ENCODE data around the gene NKD2. TPM values are rescaled to one million over a fixed set of nuclear protein-coding genes. Genes with fewer than 3 reads are reported as not detected.

Gene NKD2
- total and polyA plus RNA-seq, 7 experiments from 2014 or later, result 4.8 TPM; not detected in 6

- no peak overlapping the region for H3K4me3 ChIP-seq (ENCODE audit: low read length)
- peak in 1 of 9 donors; percentile 15 for DNase-seq
- intact Hi-C loops (cut with micrococcal nuclease), result no loop called here
- Mint-ChIP-seq H3K27ac (no peak overlapping the region), H3K27me3 (peaks cover 3 to 34% (median 6%) of the 10 kb centered on the region in 5 donors), H3K36me3 (no peaks in the 10 kb centered on the region), H3K4me1 (peaks cover 13 to 36% (median 26%) of the 10 kb centered on the region in 7 donors), H3K9me3 (no peaks in the 10 kb centered on the region), H3K4me3 (no peak overlapping the region)
- H3K36me3 ChIP-seq (ENCODE audit: control insufficient read depth in 2 of 3, insufficient read depth in 3 of 3, low read length in 3 of 3), result no peaks in the 10 kb centered on the region
- ATAC-seq, result no peak
- ChIA-PET CTCF (no interaction called here), POLR2A (no interaction called here)
- peaks cover 0 to 3% of the 10 kb centered on the region in 2 donors for H3K27me3 ChIP-seq (ENCODE audit: control insufficient read depth in 2 of 2, insufficient read depth in 2 of 2, low read length in 2 of 2)
- peaks cover 6 to 31% of the 10 kb centered on the region in 2 donors for H3K4me1 ChIP-seq (ENCODE audit: control insufficient read depth in 2 of 2, insufficient read depth in 2 of 2, low read length in 2 of 2)
- H3K9me3 ChIP-seq (ENCODE audit: control insufficient read depth in 2 of 3, low read length in 3 of 3), result no peaks in the 10 kb centered on the region
- no peak overlapping the region for H3K27ac ChIP-seq (ENCODE audit: low read depth, low read length)
Measured at GRCh38 chr5:1001406-1002270, 7.0 kb upstream of the NKD2 start.

GRCh38 chr5:1002271-1002546, 6.4 kb upstream of the NKD2 start:
- CTCF ChIA-PET, result no interaction called here

GRCh38 chr5:1002836-1003235, 5.8 kb upstream of the NKD2 start:
- Histone ChIP-seq H3K9me3 (ENCODE audit: control insufficient read depth in 2 of 3, low read length in 3 of 3) (no peaks in the 10 kb centered on the region), H3K4me3 (ENCODE audit: low read length) (no peak overlapping the region), H3K36me3 (ENCODE audit: control insufficient read depth in 2 of 3, insufficient read depth in 3 of 3, low read length in 3 of 3) (no peaks in the 10 kb centered on the region), H3K27me3 (ENCODE audit: control insufficient read depth in 2 of 2, insufficient read depth in 2 of 2, low read length in 2 of 2) (peaks cover 0 to 3% of the 10 kb centered on the region in 2 donors), H3K4me1 (ENCODE audit: control insufficient read depth in 2 of 2, insufficient read depth in 2 of 2, low read length in 2 of 2) (peaks cover 6 to 25% of the 10 kb centered on the region in 2 donors), H3K27ac (ENCODE audit: low read depth, low read length) (no peak overlapping the region)
- intact Hi-C loops (cut with micrococcal nuclease), result no loop called here
- DNase-seq (peak in 1 of 9 donors; percentile 19), ATAC-seq (no peak)
- Mint-ChIP-seq H3K4me1 (peaks cover 7 to 30% (median 19%) of the 10 kb centered on the region in 7 donors), H3K4me3 (peak overlapping the region in 6 of 10 donors; percentile 66 to 85 (median 79)), H3K27me3 (peaks cover 9 to 46% (median 14%) of the 10 kb centered on the region in 5 donors), H3K36me3 (no peaks in the 10 kb centered on the region), H3K27ac (no peak overlapping the region), H3K9me3 (no peaks in the 10 kb centered on the region)
- CTCF ChIA-PET, result no interaction called here
- POLR2A ChIA-PET, result no interaction called here

More at GRCh38 chr5:1002271-1002546, 6.4 kb upstream of the NKD2 start:
- no peaks in the 10 kb centered on the region for H3K36me3 ChIP-seq (ENCODE audit: control insufficient read depth in 2 of 3, insufficient read depth in 3 of 3, low read length in 3 of 3)
- Mint-ChIP-seq H3K27ac (no peak overlapping the region), H3K27me3 (peaks cover 4 to 40% (median 10%) of the 10 kb centered on the region in 5 donors), H3K36me3 (no peaks in the 10 kb centered on the region), H3K9me3 (no peaks in the 10 kb centered on the region), H3K4me1 (peaks cover 10 to 30% (median 21%) of the 10 kb centered on the region in 7 donors), H3K4me3 (peak overlapping the region in 1 of 10 donors; percentile 41)
- ATAC-seq, result no peak
- H3K4me1 ChIP-seq (ENCODE audit: control insufficient read depth in 2 of 2, insufficient read depth in 2 of 2, low read length in 2 of 2), result peaks cover 6 to 26% of the 10 kb centered on the region in 2 donors
- H3K4me3 ChIP-seq (ENCODE audit: low read length), result no peak overlapping the region
- no peaks in the 10 kb centered on the region for H3K9me3 ChIP-seq (ENCODE audit: control insufficient read depth in 2 of 3, low read length in 3 of 3)
- peaks cover 0 to 3% of the 10 kb centered on the region in 2 donors for H3K27me3 ChIP-seq (ENCODE audit: control insufficient read depth in 2 of 2, insufficient read depth in 2 of 2, low read length in 2 of 2)
- POLR2A ChIA-PET, result no interaction called here
- DNase-seq, result no peak
- intact Hi-C loops (cut with micrococcal nuclease), result no loop called here
- no peak overlapping the region for H3K27ac ChIP-seq (ENCODE audit: low read depth, low read length)

GRCh38 chr5:1003296-1003937, 5.2 kb upstream of the NKD2 start:
- Mint-ChIP-seq H3K36me3 (no peaks in the 10 kb centered on the region), H3K4me1 (peaks cover 11 to 33% (median 22%) of the 10 kb centered on the region in 7 donors), H3K27ac (peak overlapping the region in 2 of 9 donors; percentile 28 to 70), H3K9me3 (no peaks in the 10 kb centered on the region), H3K27me3 (peaks cover 12 to 50% (median 18%) of the 10 kb centered on the region in 5 donors), H3K4me3 (peak overlapping the region; percentile 20 to 87 (median 78))
- no peaks in the 10 kb centered on the region for H3K36me3 ChIP-seq (ENCODE audit: control insufficient read depth in 2 of 3, insufficient read depth in 3 of 3, low read length in 3 of 3)
- ATAC-seq, result no peak
- ChIA-PET CTCF (no interaction called here), POLR2A (no interaction called here)
- no peaks in the 10 kb centered on the region for H3K9me3 ChIP-seq (ENCODE audit: control insufficient read depth in 2 of 3, low read length in 3 of 3)
- peaks cover 0 to 3% of the 10 kb centered on the region in 2 donors for H3K27me3 ChIP-seq (ENCODE audit: control insufficient read depth in 2 of 2, insufficient read depth in 2 of 2, low read length in 2 of 2)
- no peak overlapping the region for H3K4me3 ChIP-seq (ENCODE audit: low read length)
- peak in 6 of 9 donors; percentile 19 to 48 (median 29) for DNase-seq
- peaks cover 6 to 28% of the 10 kb centered on the region in 2 donors for H3K4me1 ChIP-seq (ENCODE audit: control insufficient read depth in 2 of 2, insufficient read depth in 2 of 2, low read length in 2 of 2)
- no peak overlapping the region for H3K27ac ChIP-seq (ENCODE audit: low read depth, low read length)
- intact Hi-C loops (cut with micrococcal nuclease), result no loop called here

- Histone ChIP-seq H3K4me1 (ENCODE audit: control insufficient read depth in 2 of 2, insufficient read depth in 2 of 2, low read length in 2 of 2) (peaks cover 6 to 32% of the 10 kb centered on the region in 2 donors), H3K9me3 (ENCODE audit: control insufficient read depth in 2 of 3, low read length in 3 of 3) (no peaks in the 10 kb centered on the region), H3K27ac (ENCODE audit: low read depth, low read length) (no peak overlapping the region), H3K36me3 (ENCODE audit: control insufficient read depth in 2 of 3, insufficient read depth in 3 of 3, low read length in 3 of 3) (no peaks in the 10 kb centered on the region), H3K27me3 (ENCODE audit: control insufficient read depth in 2 of 2, insufficient read depth in 2 of 2, low read length in 2 of 2) (peaks cover 0 to 5% of the 10 kb centered on the region in 2 donors), H3K4me3 (ENCODE audit: low read length) (peak overlapping the region; percentile 35)
- DNase-seq (peak; percentile 27 to 59 (median 50)), ATAC-seq (peak; percentile 67)
- Mint-ChIP-seq H3K27me3 (peaks cover 12 to 49% (median 18%) of the 10 kb centered on the region in 5 donors), H3K9me3 (no peaks in the 10 kb centered on the region), H3K4me3 (peak overlapping the region; percentile 67 to 87 (median 79)), H3K27ac (no peak overlapping the region), H3K36me3 (no peaks in the 10 kb centered on the region), H3K4me1 (peaks cover 11 to 33% (median 22%) of the 10 kb centered on the region in 7 donors)
- intact Hi-C loops (cut with micrococcal nuclease), result loop anchor here (1.0 to 5.0 kb wide), 3 partner anchors 42 to 136 kb away; no protein-coding TSS in a partner anchor
- CTCF ChIA-PET, result no interaction called here
- POLR2A ChIA-PET, result no interaction called here
Measured at GRCh38 chr5:1004461-1005248, 3.9 kb upstream of the NKD2 start.

GRCh38 chr5:1005249-1005851, 3.3 kb upstream of the NKD2 start:
- ChIA-PET POLR2A (no interaction called here), CTCF (interaction anchor here (1.0 kb wide), 1 partner anchor 10 kb away, joined by 3 read pairs; no protein-coding TSS in a partner anchor)
- H3K9me3 Mint-ChIP-seq, result no peaks in the 10 kb centered on the region
- H3K27ac Mint-ChIP-seq, result no peak overlapping the region
- Histone ChIP-seq H3K27ac (ENCODE audit: low read depth, low read length) (no peak overlapping the region), H3K36me3 (ENCODE audit: control insufficient read depth in 2 of 3, insufficient read depth in 3 of 3, low read length in 3 of 3) (no peaks in the 10 kb centered on the region), H3K4me1 (ENCODE audit: control insufficient read depth in 2 of 2, insufficient read depth in 2 of 2, low read length in 2 of 2) (peaks cover 6 to 35% of the 10 kb centered on the region in 2 donors), H3K4me3 (ENCODE audit: low read length) (peak overlapping the region; percentile 35), H3K27me3 (ENCODE audit: control insufficient read depth in 2 of 2, insufficient read depth in 2 of 2, low read length in 2 of 2) (peaks cover 0 to 10% of the 10 kb centered on the region in 2 donors), H3K9me3 (ENCODE audit: control insufficient read depth in 2 of 3, low read length in 3 of 3) (no peaks in the 10 kb centered on the region)
- DNase-seq (peak in 1 of 9 donors; percentile 16), ATAC-seq (no peak)
- H3K4me3 Mint-ChIP-seq, result peak overlapping the region in 8 of 10 donors; percentile 16 to 80 (median 76)
- intact Hi-C loops (cut with micrococcal nuclease), result loop anchor here (2.0 to 5.0 kb wide), 2 partner anchors 43 to 135 kb away; no protein-coding TSS in a partner anchor
- peaks cover 11 to 39% (median 24%) of the 10 kb centered on the region in 7 donors for H3K4me1 Mint-ChIP-seq
- H3K27me3 Mint-ChIP-seq, result peaks cover 19 to 56% (median 25%) of the 10 kb centered on the region in 5 donors
- no peaks in the 10 kb centered on the region for H3K36me3 Mint-ChIP-seq

All from naive thymus-derived CD4-positive, alpha-beta T cell (primary cell).